GM12891 (cell line): ENCODE results near the gene AHNAK.
A peak's percentile ranks its signal among the peaks of the same experiment; 100 is the strongest.

Experiments used
- DNase-seq: peaks from one replicate; pipeline ENCODE4 v3.0.0; 2011; ENCODE audit warnings: low spot score; ENCODE audit not compliant: insufficient read length
- FAIRE-seq: peaks from 2 replicates; lab custom pipeline; 2011; peaks lifted over from hg19 to GRCh38; lab: Jason Lieb, UNC
- PAX5 ChIP-seq: IDR thresholded peaks from 2 replicates; pipeline ENCODE4 v1.6.1; 2011; ENCODE audit warnings: low read length, moderate library complexity, mild to moderate bottlenecking; ENCODE audit not compliant: insufficient read depth, severe bottlenecking
- POLR2A ChIP-seq: IDR thresholded peaks from 2 replicates; pipeline ENCODE4 v1.6.1; 2011; ENCODE audit warnings: low read depth, low read length, control low read depth
- POLR2AphosphoS5 ChIP-seq: IDR thresholded peaks from 2 replicates; pipeline ENCODE4 v1.6.1; 2011; ENCODE audit warnings: low read depth, low read length, control low read depth
- POU2F2 ChIP-seq: IDR thresholded peaks from 2 replicates; pipeline ENCODE4 v1.6.1; 2011; ENCODE audit warnings: low read depth, mild to moderate bottlenecking, control low read depth, low read length, moderate library complexity
- SPI1 ChIP-seq: IDR thresholded peaks from 2 replicates; pipeline ENCODE4 v1.6.1; 2011; ENCODE audit warnings: low read depth, low read length, control low read depth
- TAF1 ChIP-seq: IDR thresholded peaks from 2 replicates; pipeline ENCODE4 v1.6.1; 2011; ENCODE audit warnings: low read depth, low read length, control low read depth

AHNAK gene

GRCh38 chr11:62482753-62483152 lies 63.9 kb downstream of the AHNAK start:
- FAIRE-seq (no peak), DNase-seq (no peak)
- TF ChIP-seq POU2F2 (no peak), POLR2AphosphoS5 (no peak), TAF1 (no peak), POLR2A (no peak), PAX5 (no peak), SPI1 (no peak)

- TF ChIP-seq POLR2AphosphoS5: no peak
- TF ChIP-seq PAX5: no peak
- no peak for TF ChIP-seq POLR2A
- FAIRE-seq (no peak), DNase-seq (no peak)
These were observed 66.9 kb downstream of the AHNAK start for GRCh38 chr11:62479631-62480201.

- DNase-seq (no peak), FAIRE-seq (no peak)
- TF ChIP-seq SPI1 (no peak), TAF1 (no peak), POU2F2 (no peak), POLR2A (no peak)
These were observed 68.7 kb downstream of the AHNAK start for GRCh38 chr11:62477927-62478326.

- DNase-seq (no peak), FAIRE-seq (no peak)
- TF ChIP-seq TAF1: no peak
- no peak for TF ChIP-seq POLR2A
- TF ChIP-seq SPI1: no peak
These were observed 74.3 kb downstream of the AHNAK start for GRCh38 chr11:62472063-62472884.

GRCh38 chr11:62471603-62472002 lies 75.0 kb downstream of the AHNAK start:
- no peak for TF ChIP-seq SPI1
- no peak for TF ChIP-seq TAF1
- TF ChIP-seq PAX5: no peak
- no peak for TF ChIP-seq POLR2A
- TF ChIP-seq POLR2AphosphoS5: no peak
- no peak for TF ChIP-seq POU2F2
- no peak for FAIRE-seq
- DNase-seq: no peak

- TF ChIP-seq POLR2AphosphoS5 (no peak), POLR2A (no peak), POU2F2 (no peak), PAX5 (no peak), SPI1 (no peak), TAF1 (no peak)
- FAIRE-seq (no peak), DNase-seq (no peak)
These were observed 78.0 kb downstream of the AHNAK start for GRCh38 chr11:62468577-62468976.

- TF ChIP-seq POLR2A (no peak), SPI1 (no peak), POU2F2 (no peak), PAX5 (no peak), TAF1 (no peak), POLR2AphosphoS5 (no peak)
- FAIRE-seq (no peak), DNase-seq (no peak)
These were observed 80.2 kb downstream of the AHNAK start for GRCh38 chr11:62466444-62466843.

GRCh38 chr11:62464655-62465054 lies 82.0 kb downstream of the AHNAK start:
- FAIRE-seq: peak; percentile 56
- no peak for TF ChIP-seq POU2F2
- TF ChIP-seq PAX5: peak; percentile 96

GRCh38 chr11:62463121-62463542 lies 83.5 kb downstream of the AHNAK start:
- no peak for FAIRE-seq
- TF ChIP-seq PAX5 (no peak), SPI1 (no peak), POLR2A (no peak), POLR2AphosphoS5 (no peak), POU2F2 (no peak), TAF1 (no peak)
- DNase-seq: no peak

More at GRCh38 chr11:62464655-62465054, 82.0 kb downstream of the AHNAK start:
- no peak for DNase-seq

- DNase-seq (no peak), FAIRE-seq (no peak)
- TF ChIP-seq SPI1: no peak
- TF ChIP-seq POU2F2: no peak
- no peak for TF ChIP-seq TAF1
- TF ChIP-seq POLR2AphosphoS5: no peak
- no peak for TF ChIP-seq PAX5
- no peak for TF ChIP-seq POLR2A
These were observed 84.1 kb downstream of the AHNAK start for GRCh38 chr11:62462508-62462892.
